Cerebellar nuclear complex (tissue), 1 donor: Measurements from ENCODE around the gene CDX1.

Experiments used
- DNase-seq, 2 experiments: peaks; one replicate each; lab custom pipeline; 2025; lab: John Stamatoyannopoulos, UW

CDX1 gene

DNA sequence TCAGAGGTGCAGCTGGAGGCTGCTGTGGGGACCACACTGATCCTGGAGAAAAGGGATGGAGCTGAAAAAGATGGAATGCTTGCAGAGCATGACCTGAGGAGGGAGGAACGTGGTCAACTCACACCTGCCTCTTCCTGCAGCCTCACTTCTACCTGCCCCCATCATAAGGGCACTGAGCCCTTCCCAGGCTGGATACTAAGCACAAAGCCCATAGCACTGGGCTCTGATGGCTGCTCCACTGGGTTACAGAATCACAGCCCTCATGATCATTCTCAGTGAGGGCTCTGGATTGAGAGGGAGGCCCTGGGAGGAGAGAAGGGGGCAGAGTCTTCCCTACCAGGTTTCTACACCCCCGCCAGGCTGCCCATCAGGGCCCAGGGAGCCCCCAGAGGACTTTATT lies 17.4 kb downstream of the CDX1 start:
- no peak for DNase-seq

DNA sequence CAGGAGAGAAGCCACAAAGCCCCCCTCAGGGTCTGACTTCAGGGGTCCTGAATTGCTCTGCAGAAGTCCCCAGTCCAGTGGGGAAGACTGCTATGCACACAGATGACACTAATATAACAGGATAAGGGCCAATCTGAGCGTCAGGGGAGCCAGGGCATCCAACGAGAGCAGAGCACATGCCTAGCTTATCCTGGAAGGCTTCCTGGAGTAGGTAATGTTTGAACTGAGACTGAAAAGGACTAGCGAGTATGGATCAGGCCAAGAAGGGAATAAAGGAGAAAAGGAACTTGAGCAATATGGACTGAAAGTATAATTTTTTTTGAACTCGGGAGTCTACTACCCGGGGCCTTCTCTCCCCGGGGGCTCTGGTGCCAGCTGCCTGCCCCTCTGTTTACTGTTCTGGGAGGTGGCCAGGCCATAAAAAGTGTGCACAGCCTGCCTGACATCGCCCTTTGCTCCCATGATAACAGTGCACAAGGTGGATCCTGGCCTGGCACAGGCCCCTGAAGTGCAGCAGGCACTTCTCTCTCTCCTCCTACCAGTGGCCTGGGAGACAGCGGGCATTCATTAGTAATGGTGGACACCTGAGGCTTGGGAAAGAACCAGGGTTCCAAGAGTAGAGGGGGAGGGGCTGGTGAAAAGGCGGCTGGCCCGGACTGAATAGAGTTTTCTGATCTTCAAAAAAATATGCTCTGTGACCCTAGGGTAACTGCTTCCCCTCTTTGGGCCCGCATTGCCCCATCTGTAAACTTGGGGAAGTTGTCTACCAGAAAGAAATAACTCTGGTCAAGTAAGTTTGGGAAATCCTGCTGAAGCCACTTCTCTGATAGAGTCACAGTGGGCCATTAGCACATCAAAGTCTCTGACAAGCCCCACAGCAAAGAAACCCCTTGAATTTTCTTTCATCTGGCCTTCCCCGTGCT lies 18.7 kb downstream of the CDX1 start:
- no peak for DNase-seq

DNA sequence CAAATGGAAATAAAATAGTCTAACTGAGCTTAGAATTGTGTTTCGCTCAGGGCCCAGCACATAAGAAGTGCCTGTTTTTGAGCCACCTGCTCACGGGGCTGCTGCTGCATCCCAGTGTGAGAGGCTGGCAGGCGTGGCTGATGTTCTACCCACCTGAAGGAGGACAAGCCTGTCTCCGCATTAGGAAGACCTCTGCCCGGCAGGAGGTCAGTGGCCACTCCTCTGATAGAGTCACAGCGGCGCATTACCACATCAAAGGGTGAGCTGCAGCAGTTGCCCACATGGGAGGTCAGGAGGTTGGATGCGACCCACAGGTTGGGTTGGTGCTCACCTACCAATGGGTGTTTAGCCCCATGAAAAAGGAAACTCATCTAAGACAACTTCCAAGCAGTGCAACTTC lies 19.6 kb downstream of the CDX1 start:
- no peak for DNase-seq

DNA sequence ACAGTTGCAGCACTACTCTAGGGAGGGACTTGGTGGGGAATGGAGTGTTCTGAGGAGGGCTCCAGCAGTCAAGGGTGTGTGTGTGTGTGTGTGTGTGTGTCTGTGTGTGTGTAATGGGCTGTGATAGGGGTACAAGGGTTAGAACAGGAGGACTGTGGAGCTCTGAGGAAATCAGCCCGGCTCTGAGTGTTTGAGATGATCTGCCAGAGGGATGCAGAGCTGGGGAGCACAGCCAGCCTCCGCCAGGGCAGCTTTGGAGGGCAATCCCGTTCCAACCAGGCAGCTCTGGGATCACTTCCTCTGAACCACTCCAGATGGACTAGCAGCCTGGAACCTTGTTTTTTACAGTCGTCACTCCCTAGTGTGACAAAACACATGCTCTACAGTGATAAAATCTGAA lies 20.3 kb downstream of the CDX1 start:
- peak in 1 of 2 experiments; percentile 82 for DNase-seq

DNA sequence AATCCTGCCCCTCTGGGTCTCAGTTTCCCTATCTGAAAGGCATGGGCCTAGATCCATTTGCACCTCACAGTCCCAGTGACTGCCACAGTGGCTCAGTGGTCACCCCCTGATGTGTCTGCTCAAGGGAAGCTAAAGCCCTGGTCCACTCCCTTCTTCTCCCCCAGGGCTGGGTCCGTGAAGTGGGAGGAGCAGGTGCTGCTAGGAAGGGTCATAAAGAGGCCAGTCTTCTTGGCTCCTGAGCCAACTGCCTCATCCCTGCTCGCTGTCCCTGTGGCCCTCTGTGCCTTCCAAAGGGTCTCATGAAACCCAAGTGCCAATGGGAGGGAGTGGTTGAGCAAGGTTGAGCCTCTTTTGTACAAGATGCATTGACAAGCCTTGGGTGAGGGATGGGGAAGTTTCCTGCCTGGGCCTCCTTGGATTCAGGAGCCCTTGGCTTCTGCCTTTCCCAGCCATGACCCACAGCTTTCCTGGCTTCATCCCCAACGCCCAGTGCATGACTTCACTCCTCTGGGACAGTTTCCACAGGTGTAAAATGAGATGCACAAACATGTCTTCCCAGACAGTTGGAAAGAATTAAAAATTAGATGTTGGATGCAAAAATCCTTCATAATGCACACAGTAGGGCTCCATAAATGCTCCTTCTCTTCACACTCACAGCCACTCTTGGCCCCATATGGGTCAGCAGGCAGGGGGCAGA lies 21.7 kb downstream of the CDX1 start:
- DNase-seq = no peak

DNA sequence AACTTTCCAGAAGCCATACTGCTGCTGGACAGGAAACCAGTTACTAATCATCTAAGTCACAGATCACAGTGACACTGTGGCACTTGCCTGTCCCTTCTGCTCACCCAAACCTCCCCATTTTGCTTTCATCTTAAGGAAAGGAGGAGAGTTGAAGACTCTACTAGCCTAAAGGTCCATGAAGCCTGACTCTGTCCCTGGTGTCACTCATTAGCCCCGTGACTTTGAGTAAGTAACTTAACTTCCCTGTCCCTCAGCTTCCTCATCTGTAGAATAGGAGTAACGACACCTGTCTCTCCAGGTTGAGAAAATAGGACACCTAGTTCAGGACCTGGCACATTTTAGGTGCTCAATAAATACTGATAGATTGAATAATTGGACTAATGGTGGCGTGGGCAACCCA lies 22.7 kb downstream of the CDX1 start:
- DNase-seq = no peak

DNA sequence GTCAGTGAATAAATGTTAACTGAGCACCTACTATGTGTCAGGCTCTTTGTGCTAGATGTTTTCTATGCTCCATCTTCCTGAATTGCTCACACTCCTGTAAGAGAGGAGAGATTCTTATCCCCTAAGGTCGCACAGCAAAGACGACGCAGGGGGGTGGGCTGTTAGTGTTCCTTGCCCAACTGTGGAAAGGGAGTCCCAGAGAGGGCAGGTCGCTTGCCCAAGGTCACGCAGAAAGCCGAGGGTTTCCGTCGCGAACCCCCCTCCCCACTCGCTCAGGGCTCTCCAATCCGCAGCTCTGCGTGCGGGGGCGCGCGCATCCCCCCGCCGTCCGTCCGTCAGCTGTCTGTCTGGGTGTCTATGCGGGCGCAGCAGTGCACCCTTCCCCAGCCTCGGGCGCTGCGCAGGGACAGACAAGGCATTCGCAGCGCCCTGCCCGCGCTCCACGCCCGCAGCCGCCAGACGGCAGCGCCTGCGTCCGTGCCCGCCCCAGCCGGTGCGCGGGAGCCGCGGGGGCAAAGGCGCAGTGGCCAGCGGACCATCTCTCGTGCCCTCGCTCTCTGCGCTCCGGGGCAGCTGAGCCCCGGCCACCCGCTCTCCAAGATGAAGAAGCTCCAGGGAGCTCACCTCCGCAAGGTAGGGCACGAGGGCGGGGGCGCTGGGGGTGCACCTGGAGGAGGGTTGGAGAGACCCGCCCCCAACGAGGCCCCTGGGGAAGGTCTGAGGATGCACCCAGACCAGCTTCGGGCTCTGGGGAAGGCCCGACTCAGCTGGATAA lies 23.3 kb downstream of the CDX1 start, which contains the start of gene SLC6A7:
Gene SLC6A7, plus strand, starts transcription at position 335 of the 775 bp plus-strand sequence. Its CDS starts 266 bp downstream, at position 601.
- DNase-seq = no peak

DNA sequence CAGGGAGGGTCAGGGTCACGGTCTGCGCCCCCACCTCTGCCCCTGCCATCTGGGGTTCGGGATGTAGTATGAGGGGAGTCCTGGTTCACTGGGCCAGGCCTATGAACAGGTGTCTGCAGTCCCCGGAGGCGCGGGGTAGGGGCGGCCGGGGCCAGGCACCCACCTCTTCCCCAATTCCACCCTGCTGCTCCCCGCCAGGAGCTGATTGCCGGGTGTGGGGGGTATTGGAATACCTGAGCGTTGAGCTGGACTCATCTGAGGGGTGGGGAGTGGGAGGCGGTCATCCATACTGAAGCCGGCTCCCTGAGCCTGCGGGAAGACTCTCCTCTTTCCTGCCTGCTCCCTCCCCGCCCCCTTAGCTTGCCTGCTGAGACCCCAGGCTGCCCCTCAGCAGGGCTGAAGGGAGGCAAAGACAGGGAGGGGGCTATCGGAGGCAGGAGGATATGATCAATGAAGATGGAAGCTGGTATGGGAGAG lies 24.0 kb downstream of the CDX1 start:
- DNase-seq = no peak

DNA sequence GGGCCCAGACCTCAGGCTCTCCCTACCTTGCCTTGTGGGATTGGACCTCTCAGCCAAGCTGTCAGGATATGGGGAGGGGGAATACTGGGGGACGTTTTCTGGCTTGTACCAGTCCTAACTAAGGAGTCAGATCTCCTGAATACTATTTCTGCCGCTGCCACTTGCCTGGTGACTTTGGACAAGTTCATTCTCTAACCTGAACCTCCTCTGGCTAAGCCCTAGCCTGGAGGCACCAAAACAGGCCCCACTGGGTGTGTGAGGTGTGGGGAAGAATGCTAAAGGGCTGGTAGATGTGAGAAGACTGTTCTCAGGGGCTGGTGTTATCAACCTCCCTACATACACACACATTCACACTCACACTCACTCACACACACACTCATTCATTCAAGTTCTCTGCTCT lies 24.4 kb downstream of the CDX1 start:
- no peak for DNase-seq

DNA sequence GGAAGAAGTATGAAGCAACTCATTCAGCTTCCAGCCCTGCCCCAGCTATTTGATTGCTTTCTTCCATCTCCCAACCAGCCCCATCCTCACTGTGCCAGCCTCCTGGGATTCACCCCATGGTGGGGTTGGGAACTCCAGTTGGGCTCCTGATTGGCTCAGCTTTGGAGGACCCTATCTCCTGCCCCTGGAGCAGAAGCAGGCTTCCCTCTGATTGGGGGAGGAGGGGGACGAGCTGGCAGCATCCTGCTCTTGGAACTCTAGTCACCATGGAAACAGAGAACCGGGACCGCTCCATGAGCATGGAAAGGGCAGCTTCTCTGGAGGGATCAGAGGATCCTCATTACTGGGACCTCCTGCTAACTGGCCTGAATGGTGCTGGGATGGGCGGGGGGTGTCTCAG lies 25.9 kb downstream of the CDX1 start:
- DNase-seq = no peak

DNA sequence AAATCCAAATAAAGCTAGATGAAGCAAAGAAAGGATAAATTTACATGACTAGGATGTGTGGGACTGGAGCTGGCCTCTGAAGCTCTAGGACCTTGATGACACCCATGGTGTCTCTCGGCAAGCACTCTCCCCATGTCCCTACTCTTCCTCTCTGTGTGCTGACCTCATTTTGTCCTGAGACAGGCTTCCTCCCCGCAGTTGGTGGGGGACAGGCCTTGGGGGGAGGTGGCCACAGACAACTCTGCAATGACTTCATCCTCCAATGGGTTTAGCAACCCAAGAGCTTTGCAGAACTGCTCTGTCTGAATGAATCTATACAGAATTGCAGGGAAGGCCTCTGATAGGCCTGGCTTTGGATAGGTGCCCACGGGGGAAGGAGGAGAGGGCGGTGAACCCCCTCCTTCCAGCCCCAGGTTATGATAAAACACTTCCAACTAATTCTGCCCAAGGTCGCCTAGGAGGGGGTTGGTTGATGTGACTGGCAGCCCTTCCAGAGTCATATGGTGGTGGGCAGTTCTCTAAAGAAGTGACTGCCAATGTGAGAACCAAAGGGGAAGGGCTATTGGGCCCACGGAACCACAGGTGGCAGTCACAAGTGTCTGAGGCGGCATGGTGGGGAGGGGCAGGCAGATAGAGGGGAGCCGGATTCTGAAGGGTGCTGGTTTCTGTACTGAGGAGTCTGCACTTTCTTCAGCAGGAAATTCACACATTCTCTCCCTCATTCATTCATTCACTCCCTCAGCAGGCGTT lies 29.3 kb downstream of the CDX1 start:
- DNase-seq = no peak

DNA sequence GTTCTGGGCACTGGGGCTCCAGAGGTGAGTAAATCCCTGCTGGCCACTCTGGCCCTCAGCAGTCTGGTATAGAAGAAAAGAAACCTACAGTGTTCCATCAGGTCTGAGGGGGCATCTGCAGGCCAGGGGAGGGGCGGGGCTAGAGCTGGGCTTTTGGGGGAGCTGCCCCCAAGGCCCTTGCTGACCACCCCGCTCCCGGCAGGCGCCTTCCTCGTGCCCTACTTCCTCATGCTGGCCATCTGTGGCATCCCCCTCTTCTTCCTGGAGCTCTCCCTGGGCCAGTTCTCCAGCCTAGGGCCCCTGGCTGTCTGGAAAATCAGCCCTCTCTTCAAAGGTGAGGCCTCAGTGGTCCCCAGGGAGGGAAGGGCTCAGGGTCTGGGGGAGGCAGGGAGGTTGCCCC lies 29.9 kb downstream of the CDX1 start:
- DNase-seq = no peak

DNA sequence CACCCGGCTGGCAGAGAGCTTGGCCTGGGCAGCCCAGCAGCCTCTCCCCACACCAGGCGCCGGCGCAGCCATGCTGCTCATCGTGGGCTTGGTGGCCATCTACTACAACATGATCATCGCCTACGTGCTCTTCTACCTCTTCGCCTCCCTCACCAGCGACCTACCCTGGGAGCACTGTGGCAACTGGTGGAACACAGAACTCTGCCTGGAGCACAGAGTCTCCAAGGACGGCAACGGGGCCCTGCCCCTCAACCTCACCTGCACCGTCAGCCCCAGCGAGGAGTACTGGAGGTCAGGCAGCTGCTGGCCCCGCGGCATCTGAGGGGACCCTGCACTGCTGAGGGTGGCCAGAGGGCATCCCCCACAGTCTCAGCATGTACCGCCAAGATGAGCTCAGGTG lies 30.4 kb downstream of the CDX1 start:
- DNase-seq = no peak

DNA sequence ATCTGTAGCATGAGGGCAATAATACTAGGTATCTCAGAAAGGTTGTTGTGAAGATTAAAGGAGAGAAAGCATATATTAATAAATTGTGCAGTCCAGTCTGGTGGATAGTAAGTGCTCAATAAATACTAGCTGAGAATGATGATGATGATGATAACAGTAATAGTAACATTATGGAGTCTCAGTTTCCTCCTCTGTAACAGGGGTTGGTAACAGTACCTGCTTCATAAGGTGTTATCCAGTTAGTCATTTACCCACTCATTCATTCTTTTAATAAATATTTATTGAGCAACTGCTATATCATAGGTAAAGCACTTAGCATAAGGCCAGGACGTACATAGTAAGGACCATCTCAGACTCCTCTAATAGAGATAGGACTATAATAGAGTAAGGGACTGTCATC lies 30.9 kb downstream of the CDX1 start:
- no peak for DNase-seq

DNA sequence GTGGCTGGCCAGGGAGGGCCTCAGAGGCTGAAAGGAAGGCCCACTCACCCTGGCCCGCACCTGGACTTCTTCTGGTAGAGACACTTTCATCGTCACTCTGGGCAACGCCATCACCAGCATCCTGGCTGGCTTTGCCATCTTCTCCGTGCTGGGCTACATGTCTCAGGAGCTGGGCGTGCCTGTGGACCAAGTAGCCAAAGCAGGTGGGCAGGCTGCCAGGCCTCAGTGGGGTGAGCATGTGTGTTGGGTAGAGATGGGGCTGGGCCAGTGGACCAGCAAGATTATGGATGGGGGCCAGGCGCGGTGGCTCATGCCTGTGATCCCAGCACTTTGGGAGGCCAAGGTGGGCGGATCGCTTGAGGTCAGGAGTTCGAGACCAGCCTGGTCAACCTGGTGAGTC lies 35.9 kb downstream of the CDX1 start:
- DNase-seq = no peak

DNA sequence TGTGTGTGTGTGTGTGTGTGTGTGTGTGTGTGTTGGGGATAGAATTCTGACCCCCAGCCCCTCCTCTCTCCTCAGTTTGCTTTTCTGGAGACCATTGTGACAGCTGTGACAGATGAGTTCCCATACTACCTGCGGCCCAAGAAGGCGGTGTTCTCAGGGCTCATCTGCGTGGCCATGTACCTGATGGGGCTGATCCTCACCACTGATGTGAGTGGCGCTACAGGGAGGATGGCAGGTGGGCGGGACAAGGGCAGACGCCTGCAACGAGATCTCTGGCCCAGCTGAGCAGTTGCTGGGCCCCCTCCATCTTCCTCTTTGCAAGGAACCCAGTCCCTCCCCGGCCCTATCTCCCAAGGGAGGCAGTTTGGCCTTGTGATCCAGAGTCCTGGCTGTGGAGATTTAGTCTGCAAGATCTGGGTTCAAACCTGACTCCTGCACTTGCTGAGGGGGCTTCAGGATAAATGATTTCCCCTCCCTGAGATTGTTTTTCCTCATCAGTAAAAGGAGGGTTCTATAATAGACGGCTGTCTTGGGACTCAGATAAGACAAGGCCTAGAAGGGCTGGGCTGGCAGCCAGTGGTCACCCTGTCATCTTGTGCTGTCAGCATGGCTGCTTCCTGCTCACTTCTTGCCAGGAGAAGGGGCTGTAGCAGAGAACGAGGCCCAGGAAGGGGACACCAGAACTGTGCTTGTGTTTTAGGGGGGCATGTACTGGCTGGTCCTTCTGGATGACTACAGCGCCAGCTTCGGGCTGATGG lies 37.4 kb downstream of the CDX1 start:
- DNase-seq = no peak

DNA sequence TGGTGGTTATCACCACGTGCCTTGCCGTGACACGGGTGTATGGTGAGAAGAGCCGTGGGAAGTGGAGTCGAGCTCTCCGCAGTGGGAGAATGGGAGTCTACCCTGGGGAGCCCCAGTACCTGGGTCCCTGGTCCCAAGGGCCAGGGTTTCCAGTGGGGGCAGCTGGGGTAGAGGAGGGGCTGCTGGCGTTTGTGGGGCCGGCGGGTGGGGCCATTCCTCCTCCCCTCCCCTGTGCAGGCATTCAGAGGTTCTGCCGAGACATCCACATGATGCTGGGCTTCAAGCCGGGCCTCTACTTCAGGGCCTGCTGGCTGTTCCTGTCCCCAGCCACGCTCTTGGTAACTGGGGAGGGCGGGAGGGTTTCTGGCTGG lies 38.0 kb downstream of the CDX1 start:
- DNase-seq = no peak

DNA sequence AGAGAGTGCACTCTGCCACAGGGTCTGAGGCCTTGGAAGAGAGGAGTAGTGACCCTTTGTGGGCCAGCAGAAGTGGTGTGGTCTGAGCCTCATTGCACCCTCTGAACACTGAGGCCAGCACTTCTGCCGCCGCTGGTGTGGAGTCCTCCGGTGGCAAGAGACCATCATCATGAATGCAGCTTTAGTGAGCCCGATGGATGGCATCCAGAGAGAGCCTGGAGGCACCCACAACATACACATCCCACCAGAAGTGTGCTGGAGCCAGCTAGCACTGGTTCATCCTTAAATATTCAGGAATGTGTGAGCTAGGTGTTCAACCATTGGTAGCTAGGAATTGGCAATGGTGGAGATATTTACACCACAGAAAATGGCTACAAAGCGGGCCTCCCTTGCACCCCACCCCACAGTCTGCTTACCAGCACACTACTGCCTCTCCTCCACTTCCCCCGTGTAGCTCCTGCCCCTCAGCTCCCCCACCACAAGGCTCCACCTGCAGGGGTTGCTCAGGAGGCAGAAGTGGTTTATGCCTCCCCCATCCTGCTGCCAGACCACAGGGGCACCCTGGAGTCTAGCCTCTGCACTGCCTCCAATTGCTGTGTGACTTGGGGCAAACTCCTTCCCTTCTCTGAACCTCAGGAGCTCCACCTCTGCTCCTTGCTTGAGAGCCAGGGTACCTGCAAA lies 39.7 kb downstream of the CDX1 start:
- DNase-seq = no peak

DNA sequence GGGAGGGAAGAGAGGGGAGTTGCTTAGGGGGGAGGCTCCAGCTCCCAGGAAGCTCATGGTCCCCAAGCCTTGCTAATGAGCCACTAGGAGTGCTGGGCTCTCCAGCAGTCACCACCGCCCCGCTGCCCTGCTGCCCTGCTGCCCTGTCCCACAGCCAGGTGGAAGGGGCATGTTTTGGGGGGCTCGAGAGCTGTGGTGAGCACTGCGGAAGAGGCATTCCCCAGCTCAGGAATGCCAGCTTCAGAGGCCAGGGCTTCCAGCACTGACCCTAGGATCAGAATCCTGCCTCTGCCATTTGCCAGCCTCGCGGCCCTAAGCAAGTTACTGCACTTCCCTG lies 40.2 kb downstream of the CDX1 start:
- DNase-seq = no peak
